Heart right ventricle (tissue), 16 donors: Measurements from ENCODE around the gene AKR1D1. TPM values are rescaled to one million over a fixed set of nuclear protein-coding genes. Genes with fewer than 3 reads are reported as not detected.
"Not testable (repeated sequence)": the region's sequence is repeated elsewhere in the genome, so short reads cannot be mapped to it uniquely, and the experiment has no call there.

Source experiments
- ATAC-seq, 8 donors: fragments of 200-7000 bp; cut with Tn5 transposase; one replicate each; pipeline ENCODE4 v1.9.1; 2020; ENCODE audit warnings: mild to moderate bottlenecking in 8 of 8, moderate library complexity in 8 of 8, moderate number of reproducible peaks in 1 of 8
- DNase-seq, 2 donors: peaks; one replicate each; pipeline ENCODE4 v3.0.0-alpha.2; 2020
- H3K27ac ChIP-seq, 10 donors: fragments of 200-600 bp; sonication (generic) in 2 of 10; one replicate each; pipeline versions ENCODE4 v1.5.0 to v1.8.0; 2020 to 2022; ENCODE audit warnings: mild to moderate bottlenecking in 3 of 10
- H3K27me3 ChIP-seq, 7 donors: fragments of 200-600 bp; one replicate each; pipeline ENCODE4 v1.8.0; 2021 to 2022; ENCODE audit warnings: mild to moderate bottlenecking in 2 of 7
- H3K36me3 ChIP-seq, 9 donors: fragments of 200-600 bp; sonication (generic) in 1 of 9; one replicate each; pipeline versions ENCODE4 v1.5.0 to v1.8.0; 2020 to 2022; ENCODE audit warnings: mild to moderate bottlenecking in 2 of 9
- H3K4me1 ChIP-seq, 9 donors: fragments of 200-600 bp; sonication (generic) in 1 of 9; one replicate each; pipeline versions ENCODE4 v1.5.0 to v1.8.0; 2020 to 2022; ENCODE audit warnings: mild to moderate bottlenecking in 4 of 9
- H3K4me3 ChIP-seq, 10 donors: fragments of 200-600 bp; sonication (generic) in 2 of 10; one replicate each; pipeline versions ENCODE4 v1.5.0 to v1.8.0; 2020 to 2022; ENCODE audit warnings: mild to moderate bottlenecking in 7 of 10, moderate library complexity in 2 of 10
- H3K9me3 ChIP-seq, 11 donors: fragments of 200-600 bp in 10 of 11; sonication (generic) in 2 of 11; one replicate each; pipeline versions ENCODE4 v1.5.0 to v1.8.0; 2013 to 2022; ENCODE audit warnings: mild to moderate bottlenecking in 2 of 11, control low read depth in 1 of 11, moderate library complexity in 1 of 11
- CTCF ChIP-seq, 9 donors: fragments of 200-600 bp; sonication (generic) in 2 of 9; IDR thresholded peaks; one replicate each; pipeline versions ENCODE4 v1.5.0 to v1.8.0; 2021 to 2022; ENCODE audit warnings: antibody characterized with exemption in 9 of 9, mild to moderate bottlenecking in 5 of 9, moderate library complexity in 1 of 9
- WGBS, 2 donors: extraction: QIAGEN DNeasy Blood & Tissue Kit; methylation state at CpG; one replicate each; pipeline ENCODE4 v1.1.7; 2013; ENCODE audit warnings: inconsistent platforms in 1 of 2; 5-methylcytosine and 5-hydroxymethylcytosine counted together
- intact Hi-C, 10 donors: fragments of 100-400 bp; cut with DNase I; formaldehyde crosslinking; loops; one replicate each; pipeline versions ENCODE4 v1.11.1 to v1.14.2; 2022
- polyA plus RNA-seq, 2 donors: library from polyadenylated mRNA; stranded (reverse); fragments of 200-250 nt; gene quantifications; one replicate each; pipeline ENCODE4 v1.2.3, GENCODE V29; 2013
- total RNA-seq, 10 donors: library from RNA; stranded (reverse); fragmentation: NEBNext Ultra II Directional in 3 of 10; extraction: Animal tissue kit (Norgen Biotek cat#: 25700) in 3 of 10; gene quantifications; one replicate each; pipeline versions ENCODE4 v1.2.1 to v1.2.4, GENCODE V29; 2021 to 2023
- donor health status: Arrhythmogenic right ventricular cardiomyopathy.
- donor health status: ischemic (EF 13 %, LVEDD 7.1; RV severe dilation, severe dysfunction).
- donor health status: healthy with polysubstance abuse.
- donor health status: DM: no; HTN: yes; CAD: no.
- donor health status: DM: no; HTN: no; CAD: no.
- donor health status: ischemic (EF 25% LVEDD 6.9; RV normal size, moderate dysfunction).
- donor health status: ischemic (EF 25% LVEDD 5.7; RV mildly dilated, moderate dysfunction).
- donor health status: healthy.
- donor health status: DM: yes; HTN: yes; CAD: no.
- donor health status: Ischemic cardiomyopathy.
- donor health status: ischemic (EF 35%, LVEDD 5.7; RV mildly dilated, moderate dysfunction).
- donor health status: nonischemic (EF 11% LVEDD 7.7; RV severe dilation, severe dysfunction).
- donor health status: DM: yes; HTN: yes; CAD: no.
- donor health status: PGD.
- donor health status: ischemic (EF 29% LVEDD 5.4; RV normal size, mild dysfunction).
- donor health status: nonischemic (EF 23%, LVEDD 6.1; RV moderate dilation, normal function).

AKR1D1 gene
- total and polyA plus RNA-seq, 12 donors: not detected

- no peak for ATAC-seq
- H3K4me1 ChIP-seq: no peaks in the 10 kb centered on the region
- intact Hi-C loops: no loop called here
- H3K27ac ChIP-seq: no peak overlapping the region
- no peaks in the 10 kb centered on the region for H3K27me3 ChIP-seq
- H3K36me3 ChIP-seq: no peaks in the 10 kb centered on the region
- WGBS, 2 donors: 94 to 97% methylated on average over 9 of the region's 9 CpGs
- TF ChIP-seq CTCF (IDR thresholded peaks at IDR 0.05): no peak
- no peak for DNase-seq
- no peak overlapping the region for H3K4me3 ChIP-seq
- H3K9me3 ChIP-seq: no peaks in the 10 kb centered on the region
Observed at GRCh38 chr7:138089080-138089901, 13.0 kb downstream of the AKR1D1 start.

GRCh38 chr7:138091032-138091431 lies 14.8 kb downstream of the AKR1D1 start:
- ATAC-seq: no peak
- 74 to 82% methylated on average over 3 of the region's 3 CpGs for WGBS, 2 donors
- Histone ChIP-seq H3K4me1 (no peaks in the 10 kb centered on the region), H3K36me3 (no peaks in the 10 kb centered on the region), H3K27me3 (no peaks in the 10 kb centered on the region), H3K4me3 (no peak overlapping the region), H3K27ac (no peak overlapping the region), H3K9me3 (no peaks in the 10 kb centered on the region)
- DNase-seq: no peak
- no peak for TF ChIP-seq CTCF (IDR thresholded peaks at IDR 0.05)
- intact Hi-C loops: no loop called here

- 95% methylated on average over 2 of the region's 2 CpGs for whole genome bisulfite sequencing, 2 donors
- intact Hi-C loops, H3K4me3 ChIP-seq, H3K4me1 ChIP-seq, H3K27ac ChIP-seq, DNase-seq, H3K9me3 ChIP-seq, H3K27me3 ChIP-seq, H3K36me3 ChIP-seq, ATAC-seq: not testable (repeated sequence)
Observed at GRCh38 chr7:138091840-138092239, 15.6 kb downstream of the AKR1D1 start.

GRCh38 chr7:138092486-138093028 lies 16.3 kb downstream of the AKR1D1 start:
- Histone ChIP-seq H3K36me3 (no peaks in the 10 kb centered on the region), H3K27ac (no peak overlapping the region), H3K9me3 (no peaks in the 10 kb centered on the region), H3K4me1 (no peaks in the 10 kb centered on the region), H3K4me3 (no peak overlapping the region), H3K27me3 (no peaks in the 10 kb centered on the region)
- DNase-seq: no peak
- TF ChIP-seq CTCF (IDR thresholded peaks at IDR 0.05): no peak
- intact Hi-C loops: no loop called here
- WGBS, 2 donors: 89 to 92% methylated on average over 6 of the region's 6 CpGs
- no peak for ATAC-seq
